Stimulated activated CD4-positive, alpha-beta T cell treated with anti-CD3 and anti-CD28 coated beads, Interleukin-2, amount 100 ng/mL, for 24 hours (primary cell): Measurements from ENCODE around the gene MALAT1.

Experiments
- DNase-seq, 2 donors: peaks; one replicate each; pipeline ENCODE4 v3.0.0-alpha.2; 2020

Gene MALAT1

GRCh38 chr11:65479184-65480145 is 19.4 kb upstream of the MALAT1 start:
- no peak for DNase-seq

GRCh38 chr11:65482306-65482850 is 16.5 kb upstream of the MALAT1 start:
- no peak for DNase-seq

- no peak for DNase-seq
Measured at GRCh38 chr11:65485920-65486219, 13.0 kb upstream of the MALAT1 start.

- DNase-seq, result no peak
Measured at GRCh38 chr11:65486570-65487466, 12.0 kb upstream of the MALAT1 start.

- peak in 1 of 2 donors; percentile 58 for DNase-seq
Measured at GRCh38 chr11:65487467-65488272, 11.2 kb upstream of the MALAT1 start.

- DNase-seq, result no peak
Measured at GRCh38 chr11:65488273-65489034, 10.4 kb upstream of the MALAT1 start.

- DNase-seq, result no peak
Measured at GRCh38 chr11:65489035-65489705, 9.7 kb upstream of the MALAT1 start.

GRCh38 chr11:65489706-65490320 is 9.0 kb upstream of the MALAT1 start:
- no peak for DNase-seq

- DNase-seq, result no peak
Measured at GRCh38 chr11:65491163-65491465, 7.7 kb upstream of the MALAT1 start.

- no peak for DNase-seq
Measured at GRCh38 chr11:65491614-65492386, 7.0 kb upstream of the MALAT1 start.

GRCh38 chr11:65492387-65492636 is 6.5 kb upstream of the MALAT1 start:
- DNase-seq, result no peak

GRCh38 chr11:65492637-65493366 is 6.0 kb upstream of the MALAT1 start:
- DNase-seq, result peak in 1 of 2 donors; percentile 41

- no peak for DNase-seq
Measured at GRCh38 chr11:65493367-65494176, 5.3 kb upstream of the MALAT1 start.

- DNase-seq, result peak in 1 of 2 donors; percentile 37
Measured at GRCh38 chr11:65496304-65497140, 2.3 kb upstream of the MALAT1 start.

GRCh38 chr11:65497141-65498041 is 1.5 kb upstream of the MALAT1 start:
- DNase-seq, result peak; percentile 98 to 99

- DNase-seq, result peak; percentile 67 to 69
Measured at GRCh38 chr11:65498042-65498726, 661 bp upstream of the MALAT1 start.
